ENCODE measurements around the gene BRAP. TPM values are rescaled to one million over a fixed set of nuclear protein-coding genes. Genes with fewer than 3 reads are reported as not detected.
"Not testable (repeated sequence)": the region's sequence is repeated elsewhere in the genome, so short reads cannot be mapped to it uniquely, and the experiment has no call there.

The BRAP gene
- total RNA-seq, 1 donor from 2014 or later, result 6.2 TPM

GRCh38 chr12:111664961-111665865, 20.5 kb downstream of the BRAP start:
- H3K9me3 ChIP-seq, result no peaks in the 10 kb centered on the region
- TF ChIP-seq CTCF (IDR thresholded peaks at IDR 0.05), result no peak
- no peak for DNase-seq (ENCODE audit: low spot score in 2 of 2)
- peaks cover 50 to 73% of the 10 kb centered on the region in 2 donors for H3K36me3 ChIP-seq
- H3K27me3 ChIP-seq, result no peaks in the 10 kb centered on the region
- H3K4me3 ChIP-seq, result no peak overlapping the region
- intact Hi-C loops (cut with DNase I), result no loop called here
- no peaks in the 10 kb centered on the region for H3K4me1 ChIP-seq
- H3K27ac ChIP-seq, result no peak overlapping the region

GRCh38 chr12:111664499-111664898, 21.3 kb downstream of the BRAP start:
- no peak overlapping the region for H3K4me3 ChIP-seq
- H3K36me3 ChIP-seq, result peaks cover 48 to 73% of the 10 kb centered on the region in 2 donors
- H3K27me3 ChIP-seq, result no peaks in the 10 kb centered on the region
- no peak for TF ChIP-seq CTCF (IDR thresholded peaks at IDR 0.05)
- no peak for DNase-seq (ENCODE audit: low spot score in 2 of 2)
- H3K4me1 ChIP-seq, result no peaks in the 10 kb centered on the region
- no peak overlapping the region for H3K27ac ChIP-seq
- intact Hi-C loops (cut with DNase I), result no loop called here
- no peaks in the 10 kb centered on the region for H3K9me3 ChIP-seq

- Histone ChIP-seq H3K4me3 (no peak overlapping the region), H3K27ac (no peak overlapping the region), H3K27me3 (no peaks in the 10 kb centered on the region), H3K9me3 (no peaks in the 10 kb centered on the region), H3K36me3 (peaks cover 79 to 96% of the 10 kb centered on the region in 2 donors), H3K4me1 (no peaks in the 10 kb centered on the region)
- no peak for DNase-seq (ENCODE audit: low spot score in 2 of 2)
- intact Hi-C loops (cut with DNase I), result no loop called here
- TF ChIP-seq CTCF (IDR thresholded peaks at IDR 0.05), result no peak
These were observed 29.7 kb downstream of the BRAP start for GRCh38 chr12:111656016-111656415.

- H3K36me3 ChIP-seq, result peaks cover 77 to 96% of the 10 kb centered on the region in 2 donors
These were observed 30.4 kb downstream of the BRAP start for GRCh38 chr12:111655356-111655755.

GRCh38 chr12:111653596-111653995, 32.2 kb downstream of the BRAP start:
- intact Hi-C loops (cut with DNase I), result no loop called here
- Histone ChIP-seq H3K27ac (no peak overlapping the region), H3K9me3 (no peaks in the 10 kb centered on the region), H3K4me3 (no peak overlapping the region), H3K27me3 (no peaks in the 10 kb centered on the region), H3K36me3 (peaks cover 75 to 94% of the 10 kb centered on the region in 2 donors), H3K4me1 (no peaks in the 10 kb centered on the region)
- TF ChIP-seq CTCF (IDR thresholded peaks at IDR 0.05), result no peak
- DNase-seq (ENCODE audit: low spot score in 2 of 2), result no peak

More at GRCh38 chr12:111655356-111655755, 30.4 kb downstream of the BRAP start:
- no peak for TF ChIP-seq CTCF (IDR thresholded peaks at IDR 0.05)
- no peaks in the 10 kb centered on the region for H3K9me3 ChIP-seq
- no peaks in the 10 kb centered on the region for H3K4me1 ChIP-seq
- no peak for DNase-seq (ENCODE audit: low spot score in 2 of 2)
- intact Hi-C loops (cut with DNase I), result no loop called here
- no peaks in the 10 kb centered on the region for H3K27me3 ChIP-seq
- H3K27ac ChIP-seq, result no peak overlapping the region
- no peak overlapping the region for H3K4me3 ChIP-seq

GRCh38 chr12:111652530-111652929, 33.2 kb downstream of the BRAP start:
- peaks cover 73 to 94% of the 10 kb centered on the region in 2 donors for H3K36me3 ChIP-seq
- H3K27me3 ChIP-seq, H3K4me3 ChIP-seq: not testable (repeated sequence)

More at GRCh38 chr12:111652530-111652929, 33.2 kb downstream of the BRAP start:
- H3K27ac ChIP-seq; H3K9me3 ChIP-seq; DNase-seq (ENCODE audit: low spot score in 2 of 2); H3K4me1 ChIP-seq; intact Hi-C loops (cut with DNase I): not testable (repeated sequence)
